ENCODE measurements around the gene CCSAP. TPM values are rescaled to one million over a fixed set of nuclear protein-coding genes. Genes with fewer than 3 reads are reported as not detected.

CCSAP gene
- total and polyA plus RNA-seq, 10 of the 15 experiments (the other 5 are each of a cell fraction or from before 2014, with no cell fraction given): 0.75 to 3.4 (median 2.8) TPM

DNA sequence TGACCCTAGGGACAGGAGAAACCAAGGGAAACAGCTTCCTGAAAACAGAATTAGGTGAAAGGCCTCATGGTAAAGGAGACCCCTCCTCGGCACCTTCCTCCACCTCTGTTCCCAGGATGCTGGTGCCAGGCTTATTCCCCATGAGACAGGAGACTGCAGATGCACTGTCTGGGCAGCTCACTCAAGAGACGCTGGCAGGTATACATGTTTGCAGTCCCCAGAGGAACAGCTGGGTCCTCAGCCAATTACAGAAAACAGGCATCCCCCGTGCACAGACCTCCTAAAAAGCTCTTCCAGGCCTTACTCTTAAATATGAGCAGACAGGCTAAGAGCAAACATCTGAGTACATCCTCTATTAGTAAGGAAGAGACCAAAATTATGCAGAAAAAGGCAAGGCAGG lies 6.5 kb downstream of the CCSAP start:
- Histone ChIP-seq H3K27me3 (replicated peaks in 1 of 2; ENCODE audit: control insufficient read depth in 2 of 2, insufficient read depth in 2 of 2, low read length in 1 of 2) (no peaks in the 10 kb centered on the region), H3K27ac (ENCODE audit: control insufficient read depth, insufficient read depth) (no peak overlapping the region), H3K9ac (ENCODE audit: control insufficient read depth, insufficient read depth, low read length) (no peak overlapping the region), H3K9me3 (replicated peaks; ENCODE audit: control insufficient read depth, insufficient read depth, low read length) (no peaks in the 10 kb centered on the region; the same call in 1 of the 3 replicates), H3K4me3 (no peak overlapping the region), H2AFZ (ENCODE audit: control insufficient read depth, low read depth, low read length) (no peak overlapping the region), H3K4me2 (ENCODE audit: control insufficient read depth, insufficient read depth) (no peak overlapping the region), H3K79me2 (ENCODE audit: control insufficient read depth, insufficient read depth, low read length) (peaks cover 10% of the 10 kb centered on the region), H4K20me1 (ENCODE audit: control insufficient read depth, insufficient read depth) (no peaks in the 10 kb centered on the region), H3K36me3 (ENCODE audit: control insufficient read depth in 2 of 2, insufficient read depth in 2 of 2, low read length in 1 of 2) (no peaks in the 10 kb centered on the region), H3K4me1 (ENCODE audit: control insufficient read depth, insufficient read depth, low read length) (peaks cover 3% of the 10 kb centered on the region)
- POLR2A ChIA-PET: no interaction called here
- no TSS peak for BruUV-seq (replicated peaks)
- DNase-seq (ENCODE audit: low read depth, low spot score) (no peak), ATAC-seq (no peak), FAIRE-seq (no peak)
- SMC1A ChIA-PET (ENCODE audit: uncharacterized antibody, unreplicated experiment): no interaction called here
- in situ Hi-C loops (cut with MboI): no loop called here
- CTCF ChIA-PET: no interaction called here
- WGBS (ENCODE audit: insufficient coverage, insufficient replicate concordance, low lambda C conversion rate, missing lambda C conversion rate): 80% methylated on average over 3 of the region's 3 CpGs
- intact Hi-C loops (cut with micrococcal nuclease; ENCODE audit: unreplicated experiment): no loop called here
- RAD21 ChIA-PET (ENCODE audit: unreplicated experiment): no interaction called here
- TF ChIP-seq MYB (IDR thresholded peaks at IDR 0.05; ENCODE audit: borderline replicate concordance, low read depth, low read length) (no peak), ATF2 (IDR thresholded peaks at IDR 0.05; ENCODE audit: low read length) (no peak), ZNF217 (IDR thresholded peaks at IDR 0.05) (no peak), BMI1 (IDR thresholded peaks at IDR 0.05; ENCODE audit: borderline replicate concordance) (no peak), SREBF2 (IDR thresholded peaks at IDR 0.05; ENCODE audit: low read length) (no peak), FOS (IDR thresholded peaks at IDR 0.05; ENCODE audit: borderline replicate concordance, extremely low read depth, insufficient read length) (no peak), NKRF (conservative IDR thresholded peaks at IDR 0.05) (no peak), ETV6 (conservative IDR thresholded peaks at IDR 0.05 in 1 of 2, IDR thresholded peaks at IDR 0.05 in 1 of 2; ENCODE audit: borderline replicate concordance in 1 of 2, low read depth in 1 of 2) (no peak), ZNF24 (IDR thresholded peaks at IDR 0.05) (no peak), IRF5 (IDR thresholded peaks at IDR 0.05; ENCODE audit: borderline replicate concordance) (no peak), RAD51 (IDR thresholded peaks at IDR 0.05) (no peak), NR2C1 (IDR thresholded peaks at IDR 0.05) (no peak), SUPT20H (IDR thresholded peaks at IDR 0.05; ENCODE audit: borderline replicate concordance, control insufficient read depth, low read depth, low read length) (no peak), BRCA1 (IDR thresholded peaks at IDR 0.05; ENCODE audit: low read depth, low read length) (no peak)
- TF ChIP-seq, protein P1, sequence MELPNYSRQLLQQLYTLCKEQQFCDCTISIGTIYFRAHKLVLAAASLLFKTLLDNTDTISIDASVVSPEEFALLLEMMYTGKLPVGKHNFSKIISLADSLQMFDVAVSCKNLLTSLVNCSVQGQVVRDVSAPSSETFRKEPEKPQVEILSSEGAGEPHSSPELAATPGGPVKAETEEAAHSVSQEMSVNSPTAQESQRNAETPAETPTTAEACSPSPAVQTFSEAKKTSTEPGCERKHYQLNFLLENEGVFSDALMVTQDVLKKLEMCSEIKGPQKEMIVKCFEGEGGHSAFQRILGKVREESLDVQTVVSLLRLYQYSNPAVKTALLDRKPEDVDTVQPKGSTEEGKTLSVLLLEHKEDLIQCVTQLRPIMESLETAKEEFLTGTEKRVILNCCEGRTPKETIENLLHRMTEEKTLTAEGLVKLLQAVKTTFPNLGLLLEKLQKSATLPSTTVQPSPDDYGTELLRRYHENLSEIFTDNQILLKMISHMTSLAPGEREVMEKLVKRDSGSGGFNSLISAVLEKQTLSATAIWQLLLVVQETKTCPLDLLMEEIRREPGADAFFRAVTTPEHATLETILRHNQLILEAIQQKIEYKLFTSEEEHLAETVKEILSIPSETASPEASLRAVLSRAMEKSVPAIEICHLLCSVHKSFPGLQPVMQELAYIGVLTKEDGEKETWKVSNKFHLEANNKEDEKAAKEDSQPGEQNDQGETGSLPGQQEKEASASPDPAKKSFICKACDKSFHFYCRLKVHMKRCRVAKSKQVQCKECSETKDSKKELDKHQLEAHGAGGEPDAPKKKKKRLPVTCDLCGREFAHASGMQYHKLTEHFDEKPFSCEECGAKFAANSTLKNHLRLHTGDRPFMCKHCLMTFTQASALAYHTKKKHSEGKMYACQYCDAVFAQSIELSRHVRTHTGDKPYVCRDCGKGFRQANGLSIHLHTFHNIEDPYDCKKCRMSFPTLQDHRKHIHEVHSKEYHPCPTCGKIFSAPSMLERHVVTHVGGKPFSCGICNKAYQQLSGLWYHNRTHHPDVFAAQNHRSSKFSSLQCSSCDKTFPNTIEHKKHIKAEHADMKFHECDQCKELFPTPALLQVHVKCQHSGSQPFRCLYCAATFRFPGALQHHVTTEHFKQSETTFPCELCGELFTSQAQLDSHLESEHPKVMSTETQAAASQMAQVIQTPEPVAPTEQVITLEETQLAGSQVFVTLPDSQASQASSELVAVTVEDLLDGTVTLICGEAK (IDR thresholded peaks at IDR 0.05; ENCODE audit: borderline replicate concordance): no peak
- TF ChIP-seq, protein P2, sequence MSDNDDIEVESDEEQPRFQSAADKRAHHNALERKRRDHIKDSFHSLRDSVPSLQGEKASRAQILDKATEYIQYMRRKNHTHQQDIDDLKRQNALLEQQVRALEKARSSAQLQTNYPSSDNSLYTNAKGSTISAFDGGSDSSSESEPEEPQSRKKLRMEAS (IDR thresholded peaks at IDR 0.05; ENCODE audit: low read depth, low read length): no peak

All from GM12878 (cell line).